22Rv1 (cell line): ENCODE data around the gene EME1.

ENCODE experiments used
- CTCF ChIP-seq: fragments of 450-650 bp; IDR thresholded peaks from 2 replicates; pipeline ENCODE4 v1.5.1; 2017; ENCODE audit warnings: mild to moderate bottlenecking
- ZFX ChIP-seq: fragments of 450-650 bp; IDR thresholded peaks from 2 replicates; pipeline ENCODE4 v1.6.1; 2017; ENCODE audit warnings: antibody characterized with exemption, borderline replicate concordance

GRCh38 chr17:50424996-50425681, 52.1 kb downstream of the EME1 start:
- TF ChIP-seq CTCF: no peak
- no peak for TF ChIP-seq ZFX
